Adrenal gland (tissue), 5 donors: Measurements from ENCODE around the gene GBA2.

ENCODE experiments used
- POLR2A ChIP-seq, 2 donors: fragments of 450-650 bp; IDR thresholded peaks; one replicate each; pipeline ENCODE4 v1.6.1; 2017; ENCODE audit warnings: antibody characterized with exemption in 2 of 2, mild to moderate bottlenecking in 2 of 2, moderate library complexity in 1 of 2
- TF ChIP-seq, protein P1 (sequence below), 6 experiments: fragments of 450-650 bp in 4 of 6; fragments of 200-600 bp in 2 of 6; sonication (generic) in 1 of 6; IDR thresholded peaks; 1 replicate in 5 of 6; 2 replicates in 1 of 6; pipeline versions ENCODE4 v1.5.1 to v1.8.0; 2016 to 2021; ENCODE audit warnings: antibody characterized with exemption in 6 of 6, mild to moderate bottlenecking in 2 of 6, moderate library complexity in 1 of 6
- donor health status: DM: no; HTN: no; CAD: no.

DNA sequence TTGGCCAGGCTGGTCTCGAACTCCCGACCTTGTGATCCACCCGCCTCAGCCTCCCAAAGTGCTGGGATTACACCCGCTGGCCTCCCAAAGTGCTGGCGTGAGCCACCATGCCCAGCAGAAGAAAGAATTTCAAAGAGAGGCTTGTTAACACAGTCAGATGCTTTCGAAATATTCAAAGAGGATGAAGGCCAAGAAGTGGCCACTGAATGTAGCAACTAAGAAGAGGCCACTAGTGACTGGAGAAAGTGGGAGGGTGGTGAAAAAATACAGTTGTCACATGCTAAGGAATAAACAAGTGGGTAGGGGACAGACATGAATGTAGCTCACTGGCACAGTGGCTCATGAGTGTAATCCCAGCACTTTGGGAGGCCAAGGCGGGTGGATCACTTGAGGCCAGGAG is 46.3 kb downstream of the GBA2 start:
- TF ChIP-seq, protein P1, sequence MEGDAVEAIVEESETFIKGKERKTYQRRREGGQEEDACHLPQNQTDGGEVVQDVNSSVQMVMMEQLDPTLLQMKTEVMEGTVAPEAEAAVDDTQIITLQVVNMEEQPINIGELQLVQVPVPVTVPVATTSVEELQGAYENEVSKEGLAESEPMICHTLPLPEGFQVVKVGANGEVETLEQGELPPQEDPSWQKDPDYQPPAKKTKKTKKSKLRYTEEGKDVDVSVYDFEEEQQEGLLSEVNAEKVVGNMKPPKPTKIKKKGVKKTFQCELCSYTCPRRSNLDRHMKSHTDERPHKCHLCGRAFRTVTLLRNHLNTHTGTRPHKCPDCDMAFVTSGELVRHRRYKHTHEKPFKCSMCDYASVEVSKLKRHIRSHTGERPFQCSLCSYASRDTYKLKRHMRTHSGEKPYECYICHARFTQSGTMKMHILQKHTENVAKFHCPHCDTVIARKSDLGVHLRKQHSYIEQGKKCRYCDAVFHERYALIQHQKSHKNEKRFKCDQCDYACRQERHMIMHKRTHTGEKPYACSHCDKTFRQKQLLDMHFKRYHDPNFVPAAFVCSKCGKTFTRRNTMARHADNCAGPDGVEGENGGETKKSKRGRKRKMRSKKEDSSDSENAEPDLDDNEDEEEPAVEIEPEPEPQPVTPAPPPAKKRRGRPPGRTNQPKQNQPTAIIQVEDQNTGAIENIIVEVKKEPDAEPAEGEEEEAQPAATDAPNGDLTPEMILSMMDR (IDR thresholded peaks at IDR 0.05) = no peak
- no peak for TF ChIP-seq POLR2A (IDR thresholded peaks at IDR 0.05)
